ENCODE measurements around the gene DECR2.
A peak's percentile ranks its signal among the peaks of the same experiment; 100 is the strongest.
"Not testable (repeated sequence)": the region's sequence is repeated elsewhere in the genome, so short reads cannot be mapped to it uniquely, and the experiment has no call there.

DECR2 gene

GRCh38 chr16:379961-380761, 21.5 kb upstream of the DECR2 start:
- DNase-seq, result no peak

DNA sequence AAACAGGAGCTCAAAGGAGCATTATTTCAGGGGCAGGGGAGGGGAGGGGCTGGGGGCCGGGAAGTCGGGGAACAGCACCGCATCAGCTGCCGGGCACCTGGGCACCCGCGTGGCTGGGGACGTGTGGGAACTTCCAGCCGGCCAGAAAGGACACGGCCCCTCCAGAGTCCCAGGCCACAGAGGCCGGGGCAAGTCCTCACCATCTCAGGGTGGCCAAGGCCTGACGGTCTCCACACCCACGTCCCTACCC, 21.0 kb upstream of the DECR2 start:
- DNase-seq, result no peak

DNA sequence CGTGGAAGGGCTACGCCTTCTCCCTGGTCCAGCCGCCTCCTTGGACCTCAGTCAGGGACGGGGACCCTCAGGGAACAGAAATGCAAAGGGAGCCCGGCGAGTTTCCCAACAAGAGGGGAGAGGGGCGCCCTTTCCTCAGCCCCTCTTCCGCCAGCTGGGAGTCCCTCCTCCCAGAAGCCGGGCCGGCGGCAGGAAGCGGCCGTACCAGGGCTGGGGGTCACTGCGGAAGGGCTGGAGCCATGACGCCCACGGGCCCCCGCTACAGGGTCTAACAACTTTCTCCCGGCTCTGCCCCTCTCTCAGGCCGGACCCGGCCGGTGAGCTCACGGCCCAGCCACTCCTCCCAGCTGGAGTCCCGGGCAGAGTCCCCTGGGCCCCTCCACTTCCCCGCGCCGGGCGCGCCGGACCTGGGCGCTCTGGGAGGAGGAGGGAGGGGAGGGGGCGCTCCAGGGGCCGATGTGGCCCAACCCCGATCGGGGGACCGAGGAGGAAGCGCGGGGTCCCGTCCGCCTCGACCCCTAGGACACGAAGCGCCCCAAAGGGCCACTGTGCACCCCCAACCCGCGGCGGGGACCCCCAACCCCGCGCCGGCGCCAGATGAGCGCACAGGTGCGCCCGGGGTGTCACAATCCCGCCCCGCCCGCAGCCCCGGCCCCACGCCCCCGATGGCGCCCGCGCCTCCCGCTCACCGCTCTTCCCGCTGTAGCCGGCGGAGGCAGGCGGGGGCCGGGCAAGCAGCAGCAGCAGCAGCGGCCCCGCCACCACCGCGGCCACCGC, 20.5 kb upstream of the DECR2 start:
- no peak for DNase-seq

GRCh38 chr16:381789-382717, 19.6 kb upstream of the DECR2 start, which contains the start of gene PGAP6:
Gene PGAP6 (minus strand): TSS chr16:381978. CDS start chr16:381821, 157 bp downstream.
- no peak for DNase-seq

DNA sequence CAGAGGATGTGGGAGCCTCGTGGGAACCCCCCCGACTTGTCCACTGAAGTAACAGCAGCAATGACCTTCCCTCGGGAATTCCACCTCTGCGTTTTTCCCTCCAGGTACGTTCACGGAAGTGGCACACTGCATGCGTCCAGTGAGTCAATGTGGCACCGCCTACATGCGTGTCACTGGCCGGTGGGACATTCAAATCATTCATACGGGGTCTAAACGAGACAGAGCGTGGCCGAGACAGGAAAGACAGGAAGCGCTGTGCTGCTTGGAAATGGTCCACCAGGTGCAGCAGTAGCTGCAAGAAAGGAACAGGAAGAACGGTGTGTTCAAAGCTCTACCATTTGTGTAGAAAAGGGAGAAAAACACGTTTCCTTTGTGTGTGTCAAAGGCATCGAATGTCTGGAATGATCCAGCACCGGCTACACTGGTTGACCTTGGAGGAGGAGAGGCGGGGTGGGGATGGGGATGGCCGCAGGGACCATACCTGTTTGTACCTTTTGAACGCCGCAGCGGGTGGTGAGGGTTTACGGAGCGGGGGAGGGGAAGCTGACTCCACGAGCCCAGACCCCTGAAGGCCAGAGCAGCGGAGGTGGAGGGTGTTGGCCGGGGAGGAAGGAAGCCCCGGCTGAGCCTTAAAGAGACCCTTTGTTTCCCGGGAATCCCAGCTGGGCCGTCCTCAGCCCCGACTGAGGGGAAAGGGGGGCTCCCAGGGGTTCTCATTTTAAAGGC, 18.2 kb upstream of the DECR2 start:
- no peak for DNase-seq

GRCh38 chr16:386641-387156, 15.0 kb upstream of the DECR2 start:
- no peak for DNase-seq

- not testable (repeated sequence) for DNase-seq
Observed at GRCh38 chr16:387761-388666, 13.7 kb upstream of the DECR2 start.

- no peak for DNase-seq
Observed at GRCh38 chr16:389352-389751, 12.3 kb upstream of the DECR2 start.

- peak in 1 of 2 experiments; percentile 46 for DNase-seq
Observed at GRCh38 chr16:391885-392335, 9.8 kb upstream of the DECR2 start.

DNA sequence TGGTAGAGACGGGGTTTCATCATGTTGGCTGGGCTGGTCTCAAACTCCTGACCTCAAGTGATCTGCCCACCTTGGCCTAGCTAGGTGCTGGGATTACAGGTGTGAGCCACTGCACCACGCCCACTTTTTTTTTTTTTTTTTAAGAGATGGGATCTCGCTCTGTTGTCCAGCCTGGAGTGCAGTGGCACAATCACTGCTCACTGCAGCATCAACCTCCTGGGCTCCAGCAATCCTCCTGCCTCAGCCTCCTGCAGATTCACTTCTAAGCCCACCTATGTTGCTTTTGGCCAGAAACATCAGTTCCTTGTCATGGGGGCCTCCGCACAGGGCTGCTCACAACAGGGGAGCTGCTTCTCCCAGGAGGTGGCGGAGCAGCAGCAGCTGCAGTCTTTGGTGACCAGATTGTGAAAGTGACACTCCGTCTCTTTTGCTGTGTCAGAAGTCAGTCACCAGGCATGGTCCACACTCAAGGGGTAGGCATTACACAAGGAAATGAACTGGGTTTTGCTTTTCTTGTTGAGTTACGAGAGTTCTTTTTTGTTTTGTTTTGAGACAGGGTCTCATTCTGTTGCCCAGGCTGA, 9.1 kb upstream of the DECR2 start:
- DNase-seq, result no peak

- DNase-seq, result no peak
Observed at GRCh38 chr16:396199-396598, 5.5 kb upstream of the DECR2 start.

DNA sequence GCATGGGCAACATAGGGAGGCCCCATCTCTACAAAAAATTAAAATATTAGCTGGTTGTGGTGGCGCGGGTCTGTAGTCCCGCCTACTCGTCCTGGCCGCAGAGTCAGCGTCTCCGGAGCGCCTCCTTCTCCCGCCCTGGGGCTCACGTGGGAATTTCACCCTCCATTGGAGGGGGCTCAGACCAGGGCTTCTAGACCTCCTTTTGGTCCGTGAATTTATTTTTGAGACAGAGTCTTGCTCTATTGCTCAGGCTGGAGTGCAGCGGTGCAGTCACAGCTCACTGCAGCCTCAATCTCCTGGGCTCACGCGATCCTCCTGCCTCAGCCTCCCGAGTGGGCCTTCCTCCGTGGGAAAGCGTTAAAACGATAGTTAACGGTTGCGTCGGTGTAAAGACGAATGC, 5.1 kb upstream of the DECR2 start:
- peak in 1 of 2 experiments; percentile 30 for DNase-seq

DNA sequence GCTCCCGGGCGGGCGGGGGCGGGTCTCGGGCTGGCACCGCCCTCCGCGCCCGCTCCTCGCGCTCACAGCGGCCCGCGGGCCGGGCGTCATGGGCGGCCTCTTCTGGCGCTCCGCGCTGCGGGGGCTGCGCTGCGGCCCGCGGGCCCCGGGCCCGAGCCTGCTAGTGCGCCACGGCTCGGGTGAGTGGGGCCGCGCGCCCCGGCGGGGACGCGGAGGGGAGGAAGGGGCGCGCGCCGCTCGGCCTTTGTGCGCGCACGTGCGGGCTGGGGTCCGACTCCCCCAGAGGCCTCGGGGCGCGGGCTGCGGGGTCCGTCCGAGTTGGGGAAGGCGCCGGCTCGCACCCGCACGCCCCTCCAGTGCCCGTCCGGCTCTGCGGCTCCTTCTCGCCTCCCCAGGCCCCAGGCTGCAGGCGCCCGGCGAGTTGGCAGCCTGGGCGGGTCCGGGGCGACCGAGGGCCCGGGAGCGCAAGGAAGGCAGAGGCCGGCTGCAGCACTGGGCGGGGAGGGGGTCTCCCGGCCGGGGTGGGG, 4.5 kb upstream of the DECR2 start, which contains the start of gene NME4:
NME4 (plus strand) TSS at position 65 of the 527 bp plus-strand sequence; CDS start at position 89, 24 bp downstream.
- no peak for DNase-seq

DNA sequence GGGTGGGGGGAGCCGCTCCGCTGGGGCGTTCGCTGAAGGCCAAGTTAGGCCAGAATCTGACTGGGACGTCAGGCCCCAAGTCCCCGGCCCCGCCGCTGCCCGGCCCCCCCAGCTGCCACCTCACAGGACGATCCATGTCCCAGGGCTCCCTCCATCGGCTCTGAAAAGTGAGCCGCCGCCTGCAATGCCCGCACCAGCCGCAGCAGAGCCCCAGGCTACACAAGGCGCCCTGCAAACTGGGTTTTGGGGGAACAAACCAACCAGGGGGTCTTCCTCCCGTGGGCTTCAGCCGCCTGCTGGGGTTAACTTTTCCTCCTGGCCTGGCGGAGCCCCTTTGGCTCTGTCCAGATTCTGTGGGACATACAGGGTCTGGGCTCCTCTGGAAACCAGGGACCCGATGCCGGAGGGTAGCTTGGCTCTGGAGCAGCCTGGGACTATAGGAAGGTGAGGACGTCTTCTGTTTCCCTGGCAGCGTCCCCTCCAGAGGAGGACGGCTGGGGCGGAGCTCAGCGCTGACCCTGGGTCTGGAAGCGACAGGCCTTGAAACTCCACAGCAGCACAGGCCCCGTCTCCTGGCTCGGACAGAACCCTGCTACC, 3.9 kb upstream of the DECR2 start:
- peak in 1 of 2 experiments; percentile 14 for DNase-seq

DNA sequence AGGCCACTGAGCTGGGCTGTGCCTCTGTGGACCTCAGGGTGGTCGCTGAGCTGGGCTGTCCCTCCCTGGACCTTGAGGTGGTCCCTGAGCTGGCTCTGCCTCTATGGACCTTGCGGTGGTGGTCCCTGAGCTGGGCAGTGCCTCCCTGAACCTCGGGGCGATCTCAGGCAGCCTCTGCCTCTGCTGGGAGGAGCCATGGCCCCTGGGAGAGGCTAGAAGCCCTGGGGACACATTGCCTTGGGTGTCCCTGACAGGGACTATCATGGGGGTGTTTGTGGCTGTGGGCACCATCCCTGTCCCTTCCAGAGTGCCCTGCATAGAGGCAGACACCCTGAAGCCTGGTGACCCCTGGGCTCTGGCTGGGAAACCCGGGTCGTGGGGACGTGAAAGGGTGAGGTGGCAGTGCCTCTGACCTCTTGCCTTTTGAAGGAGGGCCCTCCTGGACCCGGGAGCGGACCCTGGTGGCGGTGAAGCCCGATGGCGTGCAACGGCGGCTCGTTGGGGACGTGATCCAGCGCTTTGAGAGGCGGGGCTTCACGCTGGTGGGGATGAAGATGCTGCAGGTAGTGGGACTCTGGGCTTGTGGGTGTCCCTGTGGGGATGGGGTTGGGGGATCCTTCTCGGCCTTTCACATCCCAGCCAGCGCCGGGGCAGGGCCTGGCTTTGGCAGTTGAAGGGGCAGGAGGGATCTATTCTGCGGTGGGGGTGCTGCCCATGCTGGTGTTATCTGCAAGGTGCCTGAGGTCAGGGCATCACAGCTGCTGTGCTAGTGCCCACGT, 2.9 kb upstream of the DECR2 start:
- DNase-seq, result no peak

- no peak for DNase-seq
Observed at GRCh38 chr16:399340-400019, 2.2 kb upstream of the DECR2 start.

GRCh38 chr16:400061-400591, 1.6 kb upstream of the DECR2 start:
- no peak for DNase-seq

GRCh38 chr16:404971-405486, 3.3 kb downstream of the DECR2 start:
- DNase-seq, result no peak

Data from SW 1271 (cell line).